ENCODE results near the gene TPRX1.

DNA sequence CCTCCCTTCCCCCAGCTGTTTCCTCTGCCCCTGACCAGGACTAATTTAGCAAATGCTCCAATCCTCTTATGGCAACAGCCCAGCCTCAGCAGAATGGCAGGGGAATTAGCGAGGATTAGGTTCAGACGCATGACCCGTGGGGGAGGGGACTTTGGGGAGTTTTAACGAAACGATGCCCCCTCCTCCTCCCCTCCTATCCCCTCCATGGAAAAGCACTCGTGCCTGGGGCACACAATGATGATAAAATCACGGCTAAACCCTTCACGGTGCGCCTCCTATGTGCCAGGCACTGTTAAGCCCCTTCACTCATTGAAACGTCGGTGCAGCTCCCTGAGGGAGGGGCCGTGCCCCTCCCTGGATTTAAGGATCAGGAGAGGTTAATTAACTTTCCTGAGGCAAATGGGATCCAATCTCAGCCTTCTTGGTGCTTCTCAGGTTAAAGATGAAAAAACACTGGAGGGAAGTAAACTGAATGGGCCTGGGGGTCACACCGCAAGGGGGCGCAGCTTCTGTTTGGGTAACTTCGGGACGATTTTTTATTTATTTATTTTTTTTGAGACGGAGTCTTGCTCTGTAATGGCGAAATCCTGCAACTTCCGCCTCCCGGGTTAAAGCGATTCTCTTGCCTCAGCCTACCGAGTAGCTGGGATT lies 44.6 kb upstream of the TPRX1 start:
- TF ChIP-seq, protein P1, sequence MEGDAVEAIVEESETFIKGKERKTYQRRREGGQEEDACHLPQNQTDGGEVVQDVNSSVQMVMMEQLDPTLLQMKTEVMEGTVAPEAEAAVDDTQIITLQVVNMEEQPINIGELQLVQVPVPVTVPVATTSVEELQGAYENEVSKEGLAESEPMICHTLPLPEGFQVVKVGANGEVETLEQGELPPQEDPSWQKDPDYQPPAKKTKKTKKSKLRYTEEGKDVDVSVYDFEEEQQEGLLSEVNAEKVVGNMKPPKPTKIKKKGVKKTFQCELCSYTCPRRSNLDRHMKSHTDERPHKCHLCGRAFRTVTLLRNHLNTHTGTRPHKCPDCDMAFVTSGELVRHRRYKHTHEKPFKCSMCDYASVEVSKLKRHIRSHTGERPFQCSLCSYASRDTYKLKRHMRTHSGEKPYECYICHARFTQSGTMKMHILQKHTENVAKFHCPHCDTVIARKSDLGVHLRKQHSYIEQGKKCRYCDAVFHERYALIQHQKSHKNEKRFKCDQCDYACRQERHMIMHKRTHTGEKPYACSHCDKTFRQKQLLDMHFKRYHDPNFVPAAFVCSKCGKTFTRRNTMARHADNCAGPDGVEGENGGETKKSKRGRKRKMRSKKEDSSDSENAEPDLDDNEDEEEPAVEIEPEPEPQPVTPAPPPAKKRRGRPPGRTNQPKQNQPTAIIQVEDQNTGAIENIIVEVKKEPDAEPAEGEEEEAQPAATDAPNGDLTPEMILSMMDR (IDR thresholded peaks at IDR 0.05): peak; percentile 25
- no peak for TF ChIP-seq EZH2 (IDR thresholded peaks at IDR 0.05; ENCODE audit: borderline replicate concordance, insufficient read depth, low read depth, low read length, poor library complexity, severe bottlenecking)

All from B cell (primary cell).